Measurements from ENCODE around the gene OARD1.

- TF ChIP-seq POLR2A (IDR thresholded peaks at IDR 0.05; ENCODE audit: low read depth, low read length) (no peak), POLR2AphosphoS5 (IDR thresholded peaks at IDR 0.05; ENCODE audit: low read depth, low read length) (no peak), TAF1 (IDR thresholded peaks at IDR 0.05; ENCODE audit: low read depth, low read length) (no peak), POU2F2 (IDR thresholded peaks at IDR 0.05; ENCODE audit: low read depth, low read length) (no peak), PAX5 (IDR thresholded peaks at IDR 0.05; ENCODE audit: insufficient read depth, low read length, severe bottlenecking) (no peak), SPI1 (IDR thresholded peaks at IDR 0.05; ENCODE audit: low read depth, low read length) (no peak)
Measured at GRCh38 chr6:41097467-41098090, 25.4 kb upstream of the OARD1 start.
